ENCODE results near the gene HAND1. TPM values are rescaled to one million over a fixed set of nuclear protein-coding genes. Genes with fewer than 3 reads are reported as not detected.

Gene HAND1
- total and polyA plus RNA-seq, 2 experiments from 2014 or later: 66.0 to 68.9 TPM

- Histone ChIP-seq H3K4me1 (ENCODE audit: low read depth) (no peaks in the 10 kb centered on the region), H3K4me3 (no peak overlapping the region), H3K27ac (no peak overlapping the region), H3K36me3 (no peaks in the 10 kb centered on the region), H3K9me3 (ENCODE audit: low read depth) (no peaks in the 10 kb centered on the region), H3K27me3 (no peaks in the 10 kb centered on the region)
- TF ChIP-seq, protein P1, sequence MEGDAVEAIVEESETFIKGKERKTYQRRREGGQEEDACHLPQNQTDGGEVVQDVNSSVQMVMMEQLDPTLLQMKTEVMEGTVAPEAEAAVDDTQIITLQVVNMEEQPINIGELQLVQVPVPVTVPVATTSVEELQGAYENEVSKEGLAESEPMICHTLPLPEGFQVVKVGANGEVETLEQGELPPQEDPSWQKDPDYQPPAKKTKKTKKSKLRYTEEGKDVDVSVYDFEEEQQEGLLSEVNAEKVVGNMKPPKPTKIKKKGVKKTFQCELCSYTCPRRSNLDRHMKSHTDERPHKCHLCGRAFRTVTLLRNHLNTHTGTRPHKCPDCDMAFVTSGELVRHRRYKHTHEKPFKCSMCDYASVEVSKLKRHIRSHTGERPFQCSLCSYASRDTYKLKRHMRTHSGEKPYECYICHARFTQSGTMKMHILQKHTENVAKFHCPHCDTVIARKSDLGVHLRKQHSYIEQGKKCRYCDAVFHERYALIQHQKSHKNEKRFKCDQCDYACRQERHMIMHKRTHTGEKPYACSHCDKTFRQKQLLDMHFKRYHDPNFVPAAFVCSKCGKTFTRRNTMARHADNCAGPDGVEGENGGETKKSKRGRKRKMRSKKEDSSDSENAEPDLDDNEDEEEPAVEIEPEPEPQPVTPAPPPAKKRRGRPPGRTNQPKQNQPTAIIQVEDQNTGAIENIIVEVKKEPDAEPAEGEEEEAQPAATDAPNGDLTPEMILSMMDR (IDR thresholded peaks at IDR 0.05; ENCODE audit: low read depth, low read length): no peak
- DNase-seq (ENCODE audit: low read depth in 1 of 2, low spot score in 1 of 2): no peak
Observed at GRCh38 chr5:154506049-154506715, 28.2 kb upstream of the HAND1 start.

GRCh38 chr5:154505567-154505966, 27.5 kb upstream of the HAND1 start:
- Histone ChIP-seq H3K36me3 (no peaks in the 10 kb centered on the region), H3K4me3 (no peak overlapping the region), H3K9me3 (ENCODE audit: low read depth) (no peaks in the 10 kb centered on the region), H3K27ac (no peak overlapping the region), H3K4me1 (ENCODE audit: low read depth) (no peaks in the 10 kb centered on the region), H3K27me3 (no peaks in the 10 kb centered on the region)
- TF ChIP-seq, protein P1 (IDR thresholded peaks at IDR 0.05; ENCODE audit: low read depth, low read length): no peak
- DNase-seq (ENCODE audit: low read depth in 1 of 2, low spot score in 1 of 2): no peak

DNA sequence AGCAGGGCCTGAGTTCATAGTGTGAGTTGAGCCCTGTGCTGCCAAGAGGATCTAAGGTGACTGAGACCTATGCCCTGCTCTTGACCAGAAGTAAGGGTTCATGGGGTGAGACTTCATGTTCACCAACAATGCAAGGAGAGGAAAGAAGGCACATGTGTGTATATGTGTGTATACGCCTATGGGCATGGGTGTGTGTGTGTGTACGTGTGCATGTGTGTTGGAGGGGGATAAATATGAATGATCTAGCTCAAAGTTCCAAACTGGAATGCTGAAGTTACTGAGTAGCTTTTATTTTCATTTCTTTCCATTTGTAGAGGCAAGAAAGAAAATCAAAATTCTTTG, 25.6 kb upstream of the HAND1 start:
- Histone ChIP-seq H3K36me3 (no peaks in the 10 kb centered on the region), H3K4me1 (ENCODE audit: low read depth) (no peaks in the 10 kb centered on the region), H3K27ac (no peak overlapping the region), H3K9me3 (ENCODE audit: low read depth) (no peaks in the 10 kb centered on the region), H3K4me3 (no peak overlapping the region), H3K27me3 (no peaks in the 10 kb centered on the region)
- TF ChIP-seq, protein P1 (IDR thresholded peaks at IDR 0.05; ENCODE audit: low read depth, low read length): no peak
- DNase-seq (ENCODE audit: low read depth in 1 of 2, low spot score in 1 of 2): no peak

GRCh38 chr5:154502180-154502579, 24.2 kb upstream of the HAND1 start:
- Histone ChIP-seq H3K36me3 (no peaks in the 10 kb centered on the region), H3K9me3 (ENCODE audit: low read depth) (no peaks in the 10 kb centered on the region), H3K27me3 (no peaks in the 10 kb centered on the region), H3K4me1 (ENCODE audit: low read depth) (no peaks in the 10 kb centered on the region), H3K4me3 (no peak overlapping the region), H3K27ac (no peak overlapping the region)
- TF ChIP-seq, protein P1 (IDR thresholded peaks at IDR 0.05; ENCODE audit: low read depth, low read length): no peak
- no peak for DNase-seq (ENCODE audit: low read depth in 1 of 2, low spot score in 1 of 2)

- H3K36me3 ChIP-seq: no peaks in the 10 kb centered on the region
Observed at GRCh38 chr5:154501566-154501965, 23.5 kb upstream of the HAND1 start.

More at GRCh38 chr5:154501566-154501965, 23.5 kb upstream of the HAND1 start:
- no peak overlapping the region for H3K27ac ChIP-seq
- no peak for DNase-seq (ENCODE audit: low read depth in 1 of 2, low spot score in 1 of 2)
- H3K27me3 ChIP-seq: no peaks in the 10 kb centered on the region
- no peaks in the 10 kb centered on the region for H3K9me3 ChIP-seq (ENCODE audit: low read depth)
- TF ChIP-seq, protein P1 (IDR thresholded peaks at IDR 0.05; ENCODE audit: low read depth, low read length): no peak
- H3K4me3 ChIP-seq: no peak overlapping the region
- H3K4me1 ChIP-seq (ENCODE audit: low read depth): no peaks in the 10 kb centered on the region
